22Rv1 (cell line): Measurements from ENCODE around the gene CYSRT1.

Experiments used
- CTCF ChIP-seq: fragments of 450-650 bp; IDR thresholded peaks from 2 replicates; pipeline ENCODE4 v1.5.1; 2017; ENCODE audit warnings: mild to moderate bottlenecking
- ZFX ChIP-seq: fragments of 450-650 bp; IDR thresholded peaks from 2 replicates; pipeline ENCODE4 v1.6.1; 2017; ENCODE audit warnings: antibody characterized with exemption, borderline replicate concordance

- TF ChIP-seq CTCF (no peak), ZFX (no peak)
Observed at GRCh38 chr9:137204731-137205125, 20.2 kb upstream of the CYSRT1 start.
